GM23338 (cell line): ENCODE results near the gene ESR1.

Source experiments
- CREB1 ChIP-seq: fragments of 250-450 bp; sonication (Bioruptor Pico); IDR thresholded peaks from 2 replicates; pipeline ENCODE4 v1.5.0; 2020; ENCODE audit warnings: low read depth, mild to moderate bottlenecking, moderate library complexity
- EZH2 ChIP-seq: fragments of 200-600 bp; sonication (generic); IDR thresholded peaks from one replicate; pipeline ENCODE4 v1.8.0; 2017; ENCODE audit warnings: antibody characterized with exemption, mild to moderate bottlenecking, low read depth; ENCODE audit not compliant: unreplicated experiment
- EZH2phosphoT487 ChIP-seq: fragments of 200-600 bp; sonication (generic); IDR thresholded peaks from one replicate; pipeline ENCODE4 v1.8.1; 2018; ENCODE audit warnings: antibody characterized with exemption; ENCODE audit not compliant: unreplicated experiment
- JUNB ChIP-seq: IDR thresholded peaks from one replicate; pipeline ENCODE4 v1.6.1; 2016; ENCODE audit warnings: antibody characterized with exemption; ENCODE audit not compliant: unreplicated experiment
- NANOG ChIP-seq: IDR thresholded peaks from 2 replicates; pipeline ENCODE4 v1.6.1; 2016; ENCODE audit warnings: antibody characterized with exemption, borderline replicate concordance
- POLR2AphosphoS5 ChIP-seq: IDR thresholded peaks from 2 replicates; pipeline ENCODE4 v1.6.1; 2016; ENCODE audit warnings: antibody characterized with exemption, low read depth
- REST ChIP-seq: IDR thresholded peaks from one replicate; pipeline ENCODE4 v1.6.1; 2018; ENCODE audit warnings: antibody characterized with exemption; ENCODE audit not compliant: unreplicated experiment
- STAT1 ChIP-seq: IDR thresholded peaks from one replicate; pipeline ENCODE4 v1.6.1; 2016; ENCODE audit warnings: antibody characterized with exemption; ENCODE audit not compliant: unreplicated experiment
- ZNF331 ChIP-seq: fragments of 250-450 bp; sonication (Bioruptor Pico); IDR thresholded peaks from 2 replicates; pipeline ENCODE4 v1.5.0; 2020; ENCODE audit warnings: low read depth, mild to moderate bottlenecking, moderate library complexity
- TF ChIP-seq, protein P1 (sequence below), 2 experiments: fragments of 200-600 bp in 1 of 2; sonication (generic) in 1 of 2; conservative IDR thresholded peaks; 2 replicates each; pipeline versions ENCODE4 v1.5.1 to v1.6.1; 2016 to 2017; ENCODE audit warnings: antibody characterized with exemption in 2 of 2, low read depth in 2 of 2, mild to moderate bottlenecking in 2 of 2, moderate library complexity in 1 of 2
- TF ChIP-seq, protein P2 (sequence below): IDR thresholded peaks from 2 replicates; pipeline ENCODE4 v1.6.1; 2016; ENCODE audit warnings: antibody characterized with exemption
- TF ChIP-seq, protein P3 (sequence below): fragments of 250-450 bp; sonication (Bioruptor Pico); IDR thresholded peaks from 2 replicates; pipeline ENCODE4 v1.5.0; 2020; ENCODE audit warnings: mild to moderate bottlenecking, moderate library complexity

GRCh38 chr6:151900256-151900655 is 92.8 kb downstream of the ESR1 start:
- TF ChIP-seq, protein P1, sequence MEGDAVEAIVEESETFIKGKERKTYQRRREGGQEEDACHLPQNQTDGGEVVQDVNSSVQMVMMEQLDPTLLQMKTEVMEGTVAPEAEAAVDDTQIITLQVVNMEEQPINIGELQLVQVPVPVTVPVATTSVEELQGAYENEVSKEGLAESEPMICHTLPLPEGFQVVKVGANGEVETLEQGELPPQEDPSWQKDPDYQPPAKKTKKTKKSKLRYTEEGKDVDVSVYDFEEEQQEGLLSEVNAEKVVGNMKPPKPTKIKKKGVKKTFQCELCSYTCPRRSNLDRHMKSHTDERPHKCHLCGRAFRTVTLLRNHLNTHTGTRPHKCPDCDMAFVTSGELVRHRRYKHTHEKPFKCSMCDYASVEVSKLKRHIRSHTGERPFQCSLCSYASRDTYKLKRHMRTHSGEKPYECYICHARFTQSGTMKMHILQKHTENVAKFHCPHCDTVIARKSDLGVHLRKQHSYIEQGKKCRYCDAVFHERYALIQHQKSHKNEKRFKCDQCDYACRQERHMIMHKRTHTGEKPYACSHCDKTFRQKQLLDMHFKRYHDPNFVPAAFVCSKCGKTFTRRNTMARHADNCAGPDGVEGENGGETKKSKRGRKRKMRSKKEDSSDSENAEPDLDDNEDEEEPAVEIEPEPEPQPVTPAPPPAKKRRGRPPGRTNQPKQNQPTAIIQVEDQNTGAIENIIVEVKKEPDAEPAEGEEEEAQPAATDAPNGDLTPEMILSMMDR (conservative IDR thresholded peaks at IDR 0.05; ENCODE audit: low read depth in 2 of 2), result no peak
- TF ChIP-seq POLR2AphosphoS5, result no peak
- TF ChIP-seq EZH2, result no peak
- no peak for TF ChIP-seq REST
- TF ChIP-seq EZH2phosphoT487, result no peak
- no peak for TF ChIP-seq JUNB
- TF ChIP-seq CREB1 (CRISPR knock-in tag), result no peak
- TF ChIP-seq, protein P2, sequence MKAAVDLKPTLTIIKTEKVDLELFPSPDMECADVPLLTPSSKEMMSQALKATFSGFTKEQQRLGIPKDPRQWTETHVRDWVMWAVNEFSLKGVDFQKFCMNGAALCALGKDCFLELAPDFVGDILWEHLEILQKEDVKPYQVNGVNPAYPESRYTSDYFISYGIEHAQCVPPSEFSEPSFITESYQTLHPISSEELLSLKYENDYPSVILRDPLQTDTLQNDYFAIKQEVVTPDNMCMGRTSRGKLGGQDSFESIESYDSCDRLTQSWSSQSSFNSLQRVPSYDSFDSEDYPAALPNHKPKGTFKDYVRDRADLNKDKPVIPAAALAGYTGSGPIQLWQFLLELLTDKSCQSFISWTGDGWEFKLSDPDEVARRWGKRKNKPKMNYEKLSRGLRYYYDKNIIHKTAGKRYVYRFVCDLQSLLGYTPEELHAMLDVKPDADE, result no peak
- no peak for TF ChIP-seq ZNF331 (CRISPR knock-in tag)
- TF ChIP-seq STAT1, result no peak
- TF ChIP-seq NANOG, result no peak
- TF ChIP-seq, protein P3, sequence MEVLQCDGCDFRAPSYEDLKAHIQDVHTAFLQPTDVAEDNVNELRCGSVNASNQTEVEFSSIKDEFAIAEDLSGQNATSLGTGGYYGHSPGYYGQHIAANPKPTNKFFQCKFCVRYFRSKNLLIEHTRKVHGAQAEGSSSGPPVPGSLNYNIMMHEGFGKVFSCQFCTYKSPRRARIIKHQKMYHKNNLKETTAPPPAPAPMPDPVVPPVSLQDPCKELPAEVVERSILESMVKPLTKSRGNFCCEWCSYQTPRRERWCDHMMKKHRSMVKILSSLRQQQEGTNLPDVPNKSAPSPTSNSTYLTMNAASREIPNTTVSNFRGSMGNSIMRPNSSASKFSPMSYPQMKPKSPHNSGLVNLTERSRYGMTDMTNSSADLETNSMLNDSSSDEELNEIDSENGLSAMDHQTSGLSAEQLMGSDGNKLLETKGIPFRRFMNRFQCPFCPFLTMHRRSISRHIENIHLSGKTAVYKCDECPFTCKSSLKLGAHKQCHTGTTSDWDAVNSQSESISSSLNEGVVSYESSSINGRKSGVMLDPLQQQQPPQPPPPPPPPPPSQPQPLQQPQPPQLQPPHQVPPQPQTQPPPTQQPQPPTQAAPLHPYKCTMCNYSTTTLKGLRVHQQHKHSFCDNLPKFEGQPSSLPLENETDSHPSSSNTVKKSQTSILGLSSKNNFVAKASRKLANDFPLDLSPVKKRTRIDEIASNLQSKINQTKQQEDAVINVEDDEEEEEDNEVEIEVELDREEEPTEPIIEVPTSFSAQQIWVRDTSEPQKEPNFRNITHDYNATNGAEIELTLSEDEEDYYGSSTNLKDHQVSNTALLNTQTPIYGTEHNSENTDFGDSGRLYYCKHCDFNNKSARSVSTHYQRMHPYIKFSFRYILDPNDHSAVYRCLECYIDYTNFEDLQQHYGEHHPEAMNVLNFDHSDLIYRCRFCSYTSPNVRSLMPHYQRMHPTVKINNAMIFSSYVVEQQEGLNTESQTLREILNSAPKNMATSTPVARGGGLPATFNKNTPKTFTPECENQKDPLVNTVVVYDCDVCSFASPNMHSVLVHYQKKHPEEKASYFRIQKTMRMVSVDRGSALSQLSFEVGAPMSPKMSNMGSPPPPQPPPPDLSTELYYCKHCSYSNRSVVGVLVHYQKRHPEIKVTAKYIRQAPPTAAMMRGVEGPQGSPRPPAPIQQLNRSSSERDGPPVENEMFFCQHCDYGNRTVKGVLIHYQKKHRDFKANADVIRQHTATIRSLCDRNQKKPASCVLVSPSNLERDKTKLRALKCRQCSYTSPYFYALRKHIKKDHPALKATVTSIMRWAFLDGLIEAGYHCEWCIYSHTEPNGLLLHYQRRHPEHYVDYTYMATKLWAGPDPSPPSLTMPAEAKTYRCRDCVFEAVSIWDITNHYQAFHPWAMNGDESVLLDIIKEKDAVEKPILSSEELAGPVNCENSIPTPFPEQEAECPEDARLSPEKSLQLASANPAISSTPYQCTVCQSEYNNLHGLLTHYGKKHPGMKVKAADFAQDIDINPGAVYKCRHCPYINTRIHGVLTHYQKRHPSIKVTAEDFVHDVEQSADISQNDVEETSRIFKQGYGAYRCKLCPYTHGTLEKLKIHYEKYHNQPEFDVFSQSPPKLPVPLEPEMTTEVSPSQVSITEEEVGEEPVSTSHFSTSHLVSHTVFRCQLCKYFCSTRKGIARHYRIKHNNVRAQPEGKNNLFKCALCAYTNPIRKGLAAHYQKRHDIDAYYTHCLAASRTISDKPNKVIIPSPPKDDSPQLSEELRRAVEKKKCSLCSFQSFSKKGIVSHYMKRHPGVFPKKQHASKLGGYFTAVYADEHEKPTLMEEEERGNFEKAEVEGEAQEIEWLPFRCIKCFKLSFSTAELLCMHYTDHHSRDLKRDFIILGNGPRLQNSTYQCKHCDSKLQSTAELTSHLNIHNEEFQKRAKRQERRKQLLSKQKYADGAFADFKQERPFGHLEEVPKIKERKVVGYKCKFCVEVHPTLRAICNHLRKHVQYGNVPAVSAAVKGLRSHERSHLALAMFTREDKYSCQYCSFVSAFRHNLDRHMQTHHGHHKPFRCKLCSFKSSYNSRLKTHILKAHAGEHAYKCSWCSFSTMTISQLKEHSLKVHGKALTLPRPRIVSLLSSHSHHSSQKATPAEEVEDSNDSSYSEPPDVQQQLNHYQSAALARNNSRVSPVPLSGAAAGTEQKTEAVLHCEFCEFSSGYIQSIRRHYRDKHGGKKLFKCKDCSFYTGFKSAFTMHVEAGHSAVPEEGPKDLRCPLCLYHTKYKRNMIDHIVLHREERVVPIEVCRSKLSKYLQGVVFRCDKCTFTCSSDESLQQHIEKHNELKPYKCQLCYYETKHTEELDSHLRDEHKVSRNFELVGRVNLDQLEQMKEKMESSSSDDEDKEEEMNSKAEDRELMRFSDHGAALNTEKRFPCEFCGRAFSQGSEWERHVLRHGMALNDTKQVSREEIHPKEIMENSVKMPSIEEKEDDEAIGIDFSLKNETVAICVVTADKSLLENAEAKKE (CRISPR knock-in tag), result no peak
